CD4-positive, alpha-beta T cell (primary cell): Measurements from ENCODE around the gene SLF2. TPM values are rescaled to one million over a fixed set of nuclear protein-coding genes. Genes with fewer than 3 reads are reported as not detected.

Experiments
- ATAC-seq: fragments of 200-7000 bp; cut with Tn5 transposase; one replicate; pipeline ENCODE4 v1.10.0; 2022; ENCODE audit warnings: mild to moderate bottlenecking; ENCODE audit not compliant: poor library complexity
- CTCF ChIA-PET: fragments of 350-600 bp; sonication (Branson Sonifier 250); formaldehyde crosslinking; loops from one replicate; lab custom pipeline; 2021; ENCODE audit warnings: antibody characterized with exemption, inconsistent platforms; lab: Charles Lee
- POLR2A ChIA-PET: fragments of 350-600 bp; sonication (Branson Sonifier 250); formaldehyde crosslinking; loops from one replicate; lab custom pipeline; 2021; ENCODE audit warnings: antibody characterized with exemption, inconsistent platforms; lab: Charles Lee
- DNase-seq, 14 experiments: peaks; one replicate each; pipeline ENCODE4 v3.0.0-alpha.2; 2013 to 2020; ENCODE audit warnings: mixed read lengths in 2 of 14
- H3K27ac ChIP-seq, 2 donors: one replicate each; pipeline versions ENCODE4 v1.5.1 to v1.7.0; 2013; ENCODE audit warnings: low read length in 2 of 2, low read depth in 1 of 2, mild to moderate bottlenecking in 1 of 2
- H3K27me3 ChIP-seq, 2 experiments: 1 replicate in 1 of 2; 2 replicates in 1 of 2; pipeline versions ENCODE4 v1.6.1 to v1.7.0; 2013; ENCODE audit warnings: low read length in 2 of 2, control low read depth in 1 of 2, mild to moderate bottlenecking in 1 of 2, moderate library complexity in 1 of 2; ENCODE audit not compliant: insufficient read depth in 2 of 2, control insufficient read depth in 1 of 2
- H3K36me3 ChIP-seq: one replicate; pipeline ENCODE4 v1.6.1; 2013; ENCODE audit warnings: low read length, control low read depth; ENCODE audit not compliant: insufficient read depth
- H3K4me1 ChIP-seq: one replicate; pipeline ENCODE4 v1.6.1; 2013; ENCODE audit warnings: low read length, control low read depth; ENCODE audit not compliant: insufficient read depth
- H3K4me3 ChIP-seq: one replicate; pipeline ENCODE4 v1.5.1; 2013; ENCODE audit warnings: mild to moderate bottlenecking, low read length, moderate library complexity
- H3K9me3 ChIP-seq, 2 experiments: 1 replicate in 1 of 2; 2 replicates in 1 of 2; pipeline versions ENCODE4 v1.6.1 to v1.7.0; 2013; ENCODE audit warnings: low read length in 2 of 2, mild to moderate bottlenecking in 2 of 2, control low read depth in 1 of 2, moderate library complexity in 1 of 2; ENCODE audit not compliant: control insufficient read depth in 1 of 2, insufficient read depth in 1 of 2
- H3K27ac Mint-ChIP-seq: one replicate; pipeline ENCODE4 v1.8.0; 2020; ENCODE audit warnings: mixed read lengths
- H3K27me3 Mint-ChIP-seq: one replicate; pipeline ENCODE4 v1.8.0; 2021; ENCODE audit warnings: mixed read lengths
- H3K36me3 Mint-ChIP-seq: one replicate; pipeline ENCODE4 v1.8.0; 2021; ENCODE audit warnings: low read depth, mixed read lengths
- H3K4me1 Mint-ChIP-seq: one replicate; pipeline ENCODE4 v1.8.0; 2021; ENCODE audit warnings: low read depth, mixed read lengths
- H3K4me3 Mint-ChIP-seq: one replicate; pipeline ENCODE4 v1.8.0; 2020; ENCODE audit warnings: mild to moderate bottlenecking, mixed read lengths
- H3K9me3 Mint-ChIP-seq: one replicate; pipeline ENCODE4 v1.8.0; 2020; ENCODE audit warnings: mixed read lengths
- intact Hi-C, 2 experiments: fragments of 100-400 bp; cut with DNase I in 1 of 2; cut with micrococcal nuclease in 1 of 2; formaldehyde crosslinking; loops; one replicate each; pipeline versions ENCODE4 v1.15.1 to v1.9.0; 2023 to 2025; cut with DNase I, micrococcal nuclease
- total RNA-seq, 174 experiments: library from RNA in 2 of 174; stranded (reverse) in 2 of 174; gene quantifications; one replicate each; pipeline ENCODE4 v1.2.3 and lab custom pipeline; 2021 to 2026
- TF ChIP-seq, protein P1 (sequence below): fragments of 200-600 bp; IDR thresholded peaks from one replicate; pipeline ENCODE4 v1.8.0; 2022; ENCODE audit warnings: antibody characterized with exemption, mild to moderate bottlenecking

SLF2 gene
- total RNA-seq, 2 experiments from 2014 or later: 11.1 TPM

DNA sequence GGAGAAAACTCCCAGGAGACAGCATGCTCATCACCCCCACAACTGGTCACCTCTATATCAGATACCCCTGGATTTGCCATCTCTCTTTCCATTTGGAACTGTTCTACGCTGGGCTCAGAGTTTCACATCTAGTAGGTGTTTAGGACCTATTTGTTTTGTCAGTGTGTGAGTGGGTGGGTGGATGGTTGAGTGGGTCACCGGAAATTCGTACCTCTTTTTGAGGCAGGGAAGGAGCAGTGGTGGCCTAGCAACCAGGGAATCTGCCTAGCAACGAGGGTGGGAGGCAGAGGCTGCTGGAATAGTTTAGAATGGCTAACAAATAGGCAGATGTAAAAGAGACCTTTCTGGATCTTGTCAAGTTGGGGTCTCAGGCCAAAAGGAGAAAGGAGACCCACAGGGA, 23.2 kb upstream of the SLF2 start:
- TF ChIP-seq, protein P1, sequence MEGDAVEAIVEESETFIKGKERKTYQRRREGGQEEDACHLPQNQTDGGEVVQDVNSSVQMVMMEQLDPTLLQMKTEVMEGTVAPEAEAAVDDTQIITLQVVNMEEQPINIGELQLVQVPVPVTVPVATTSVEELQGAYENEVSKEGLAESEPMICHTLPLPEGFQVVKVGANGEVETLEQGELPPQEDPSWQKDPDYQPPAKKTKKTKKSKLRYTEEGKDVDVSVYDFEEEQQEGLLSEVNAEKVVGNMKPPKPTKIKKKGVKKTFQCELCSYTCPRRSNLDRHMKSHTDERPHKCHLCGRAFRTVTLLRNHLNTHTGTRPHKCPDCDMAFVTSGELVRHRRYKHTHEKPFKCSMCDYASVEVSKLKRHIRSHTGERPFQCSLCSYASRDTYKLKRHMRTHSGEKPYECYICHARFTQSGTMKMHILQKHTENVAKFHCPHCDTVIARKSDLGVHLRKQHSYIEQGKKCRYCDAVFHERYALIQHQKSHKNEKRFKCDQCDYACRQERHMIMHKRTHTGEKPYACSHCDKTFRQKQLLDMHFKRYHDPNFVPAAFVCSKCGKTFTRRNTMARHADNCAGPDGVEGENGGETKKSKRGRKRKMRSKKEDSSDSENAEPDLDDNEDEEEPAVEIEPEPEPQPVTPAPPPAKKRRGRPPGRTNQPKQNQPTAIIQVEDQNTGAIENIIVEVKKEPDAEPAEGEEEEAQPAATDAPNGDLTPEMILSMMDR: no peak
- peaks cover 35% of the 10 kb centered on the region for H3K27me3 Mint-ChIP-seq
- H3K27ac Mint-ChIP-seq: no peak overlapping the region
- H3K4me3 ChIP-seq: no peak overlapping the region
- DNase-seq (no peak), ATAC-seq (no peak)
- H3K9me3 ChIP-seq: no peaks in the 10 kb centered on the region
- no peak overlapping the region for H3K4me3 Mint-ChIP-seq
- H3K4me1 ChIP-seq: no peaks in the 10 kb centered on the region
- no peaks in the 10 kb centered on the region for H3K36me3 Mint-ChIP-seq
- intact Hi-C loops: no loop called here
- H3K4me1 Mint-ChIP-seq: no peaks in the 10 kb centered on the region
- ChIA-PET CTCF (no interaction called here), POLR2A (interaction anchor here (0.9 kb wide), 1 partner anchor 11 kb away, joined by 3 read pairs; no protein-coding TSS in a partner anchor)
- peaks cover 6 to 14% of the 10 kb centered on the region in 2 experiments for H3K27me3 ChIP-seq
- no peaks in the 10 kb centered on the region for H3K36me3 ChIP-seq
- no peak overlapping the region for H3K27ac ChIP-seq
- no peaks in the 10 kb centered on the region for H3K9me3 Mint-ChIP-seq

- peaks cover 35% of the 10 kb centered on the region for H3K27me3 Mint-ChIP-seq
- CTCF ChIA-PET: no interaction called here
- H3K9me3 Mint-ChIP-seq: no peaks in the 10 kb centered on the region
- no peaks in the 10 kb centered on the region for H3K36me3 ChIP-seq
- no peak overlapping the region for H3K27ac Mint-ChIP-seq
- no peak overlapping the region for H3K4me3 ChIP-seq
- POLR2A ChIA-PET: no interaction called here
- H3K27ac ChIP-seq: no peak overlapping the region
- no peak overlapping the region for H3K4me3 Mint-ChIP-seq
- DNase-seq (no peak), ATAC-seq (no peak)
- no peaks in the 10 kb centered on the region for H3K36me3 Mint-ChIP-seq
- no peaks in the 10 kb centered on the region for H3K4me1 Mint-ChIP-seq
- H3K27me3 ChIP-seq: peaks cover 6 to 14% of the 10 kb centered on the region in 2 experiments
- intact Hi-C loops: no loop called here
- H3K4me1 ChIP-seq: no peaks in the 10 kb centered on the region
- no peaks in the 10 kb centered on the region for H3K9me3 ChIP-seq
- TF ChIP-seq, protein P1: no peak
Measured at GRCh38 chr10:100890141-100890672, 22.6 kb upstream of the SLF2 start.

GRCh38 chr10:100890673-100891317, 22.0 kb upstream of the SLF2 start:
- Histone ChIP-seq H3K9me3 (no peaks in the 10 kb centered on the region), H3K36me3 (no peaks in the 10 kb centered on the region), H3K27me3 (peaks cover 8 to 14% of the 10 kb centered on the region in 2 experiments), H3K4me3 (no peak overlapping the region), H3K27ac (no peak overlapping the region), H3K4me1 (peaks cover 3% of the 10 kb centered on the region)
- no peaks in the 10 kb centered on the region for H3K36me3 Mint-ChIP-seq
- TF ChIP-seq, protein P1: no peak
- peaks cover 41% of the 10 kb centered on the region for H3K27me3 Mint-ChIP-seq
- DNase-seq (no peak), ATAC-seq (no peak)
- H3K27ac Mint-ChIP-seq: no peak overlapping the region
- H3K9me3 Mint-ChIP-seq: no peaks in the 10 kb centered on the region
- peaks cover 5% of the 10 kb centered on the region for H3K4me1 Mint-ChIP-seq
- ChIA-PET CTCF (no interaction called here), POLR2A (no interaction called here)
- intact Hi-C loops: no loop called here
- no peak overlapping the region for H3K4me3 Mint-ChIP-seq
